Stimulated activated CD8-positive, alpha-beta memory T cell treated with anti-CD3 and anti-CD28 coated beads, Interleukin-15, amount 100 ng/mL, for 4 hours (primary cell): ENCODE results near the gene RRM2.

Experiments used
- DNase-seq, 2 donors: peaks; one replicate each; pipeline ENCODE4 v3.0.0-alpha.2; 2020; ENCODE audit warnings: low read depth in 2 of 2

The RRM2 gene

GRCh38 chr2:10172033-10172871, 49.7 kb downstream of the RRM2 start:
- no peak for DNase-seq

GRCh38 chr2:10173258-10174005, 50.9 kb downstream of the RRM2 start:
- no peak for DNase-seq

DNA sequence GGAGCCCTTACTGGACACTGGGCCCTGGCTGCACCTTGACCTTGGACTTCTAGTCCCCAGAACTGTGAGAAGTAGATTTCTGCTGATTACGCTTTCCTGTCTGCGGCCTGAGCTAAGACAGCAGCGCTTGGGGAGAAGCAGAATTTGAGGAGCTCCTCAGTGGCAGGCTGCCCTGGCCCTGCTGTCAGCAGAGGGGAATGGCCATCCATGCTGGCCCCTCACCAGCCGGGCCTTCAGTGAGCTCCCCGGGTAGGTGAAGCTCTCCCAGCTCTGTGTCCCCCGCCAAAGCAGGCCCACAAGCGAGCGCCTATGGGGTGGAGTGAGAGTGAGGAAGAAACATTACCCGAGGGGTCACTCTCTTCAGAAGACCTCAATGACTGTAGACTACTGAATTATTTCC, 51.6 kb downstream of the RRM2 start:
- no peak for DNase-seq

GRCh38 chr2:10175441-10175840, 52.9 kb downstream of the RRM2 start:
- DNase-seq: no peak

GRCh38 chr2:10178751-10179150, 56.2 kb downstream of the RRM2 start:
- no peak for DNase-seq

GRCh38 chr2:10179422-10179821, 56.9 kb downstream of the RRM2 start:
- DNase-seq: no peak

- no peak for DNase-seq
Measured at GRCh38 chr2:10180229-10180628, 57.7 kb downstream of the RRM2 start.
